ENCODE data around the gene PGAP1. TPM values are rescaled to one million over a fixed set of nuclear protein-coding genes. Genes with fewer than 3 reads are reported as not detected.

The PGAP1 gene
- total RNA-seq, 1 experiment from 2014 or later, result 7.1 TPM

GRCh38 chr2:196875414-196875813, 51.1 kb downstream of the PGAP1 start:
- 0 out of 4 replicates have a peak, but pooled peaks cover 0 to 2% of the 10 kb centered on the region in 2 experiments for H3K36me3 ChIP-seq (ENCODE audit: control insufficient read depth in 1 of 2, insufficient read depth in 2 of 2, low read length in 2 of 2)
- H3K9ac ChIP-seq (ENCODE audit: low read length), result no peak overlapping the region
- no peaks in the 10 kb centered on the region for H3K27me3 ChIP-seq (ENCODE audit: insufficient read depth, low read length)
- ChIA-PET CTCF (no interaction called here), POLR2A (no interaction called here), RAD21 (ENCODE audit: low non-redundant PET in 1 of 2, low total read pairs in 2 of 2, uncharacterized antibody in 2 of 2, unreplicated experiment in 2 of 2) (no interaction called here)
- no peak overlapping the region for H2AFZ ChIP-seq (ENCODE audit: low read depth, low read length, poor library complexity, severe bottlenecking)
- no peaks in the 10 kb centered on the region for H3K79me2 ChIP-seq (ENCODE audit: insufficient read depth, low read length)
- no peaks in the 10 kb centered on the region for H4K20me1 ChIP-seq (ENCODE audit: insufficient read depth)
- H3K9me2 ChIP-seq (ENCODE audit: insufficient read depth), result no peaks in the 10 kb centered on the region
- H3K27ac ChIP-seq (ENCODE audit: low read depth, low read length), result no peak overlapping the region
- TF ChIP-seq ATF3 (IDR thresholded peaks at IDR 0.05), result no peak
- no peak for TF ChIP-seq JUND (IDR thresholded peaks at IDR 0.05)
- no peak for TF ChIP-seq ELF1 (IDR thresholded peaks at IDR 0.05; ENCODE audit: borderline replicate concordance, low read depth)
- TF ChIP-seq RAD21 (IDR thresholded peaks at IDR 0.05; ENCODE audit: low read depth), result no peak
- no peak for TF ChIP-seq EZH2 (IDR thresholded peaks at IDR 0.05)
- no peak for TF ChIP-seq POLR2A (IDR thresholded peaks at IDR 0.05; ENCODE audit: borderline replicate concordance, extremely low read depth, insufficient read depth, insufficient read length)
- no peak for TF ChIP-seq POLR2AphosphoS5 (IDR thresholded peaks at IDR 0.05; ENCODE audit: low read depth, low read length)
- no peak for TF ChIP-seq YY1 (IDR thresholded peaks at IDR 0.05; ENCODE audit: extremely low read depth, insufficient replicate concordance, low read depth, low read length)
- TF ChIP-seq SP1 (IDR thresholded peaks at IDR 0.05; ENCODE audit: low read depth), result no peak
- no TSS peak for BruUV-seq (replicated peaks)
- no peak overlapping the region for H3K4me2 ChIP-seq (ENCODE audit: low read length)
- intact Hi-C loops (cut with micrococcal nuclease), result no loop called here
- DNase-seq (ENCODE audit: low read depth, low spot score) (no peak), ATAC-seq (no peak)
- H3K9me3 ChIP-seq (ENCODE audit: control insufficient read depth in 1 of 2, insufficient read depth in 1 of 2, low read depth in 1 of 2, low read length in 2 of 2), result no peaks in the 10 kb centered on the region
- no peaks in the 10 kb centered on the region for H3K4me1 ChIP-seq (ENCODE audit: control insufficient read depth in 1 of 2, insufficient read depth in 2 of 2, low read length in 2 of 2)
- H3K4me3 ChIP-seq (replicated peaks in 1 of 2; ENCODE audit: low read depth in 1 of 2, low read length in 2 of 2), result no peak overlapping the region

DNA sequence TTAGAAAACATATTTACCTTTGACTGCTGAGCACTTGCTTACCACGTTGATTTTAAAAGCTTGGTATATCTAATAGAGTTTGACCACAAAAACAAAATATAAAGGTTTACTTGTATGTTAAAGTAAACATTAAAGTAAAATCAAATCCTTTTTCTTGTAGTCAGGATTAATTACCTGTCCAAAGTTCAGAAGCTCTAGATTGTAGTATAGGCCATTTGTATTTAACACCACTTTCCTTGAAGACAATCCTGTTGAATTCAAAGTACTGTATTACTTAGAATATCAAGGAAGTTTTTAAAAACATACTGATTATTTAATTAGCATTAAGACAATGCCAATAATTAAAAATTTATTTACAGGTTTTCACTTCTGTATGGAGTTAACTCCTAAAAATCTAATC, 53.0 kb downstream of the PGAP1 start:
- H3K4me2 ChIP-seq (ENCODE audit: low read length), result no peak overlapping the region
- H3K9me3 ChIP-seq (ENCODE audit: control insufficient read depth in 1 of 2, insufficient read depth in 1 of 2, low read depth in 1 of 2, low read length in 2 of 2), result no peaks in the 10 kb centered on the region
- no peak overlapping the region for H2AFZ ChIP-seq (ENCODE audit: low read depth, low read length, poor library complexity, severe bottlenecking)
- no peak overlapping the region for H3K9ac ChIP-seq (ENCODE audit: low read length)
- no peaks in the 10 kb centered on the region for H3K9me2 ChIP-seq (ENCODE audit: insufficient read depth)
- H4K20me1 ChIP-seq (ENCODE audit: insufficient read depth), result no peaks in the 10 kb centered on the region
- ChIA-PET RAD21 (ENCODE audit: low non-redundant PET in 1 of 2, low total read pairs in 2 of 2, uncharacterized antibody in 2 of 2, unreplicated experiment in 2 of 2) (no interaction called here), POLR2A (no interaction called here), CTCF (no interaction called here)
- no peaks in the 10 kb centered on the region for H3K79me2 ChIP-seq (ENCODE audit: insufficient read depth, low read length)
- no peak overlapping the region for H3K27ac ChIP-seq (ENCODE audit: low read depth, low read length)
- BruUV-seq (replicated peaks), result no TSS peak
- H3K27me3 ChIP-seq (ENCODE audit: insufficient read depth, low read length), result no peaks in the 10 kb centered on the region
- no peaks in the 10 kb centered on the region for H3K4me1 ChIP-seq (ENCODE audit: control insufficient read depth in 1 of 2, insufficient read depth in 2 of 2, low read length in 2 of 2)
- DNase-seq (ENCODE audit: low read depth, low spot score), result no peak
- no peak overlapping the region for H3K4me3 ChIP-seq (replicated peaks in 1 of 2; ENCODE audit: low read depth in 1 of 2, low read length in 2 of 2)
- intact Hi-C loops (cut with micrococcal nuclease), result no loop called here
- H3K36me3 ChIP-seq (ENCODE audit: control insufficient read depth in 1 of 2, insufficient read depth in 2 of 2, low read length in 2 of 2), result 0 out of 4 replicates have a peak, but pooled peaks cover 0 to 2% of the 10 kb centered on the region in 2 experiments
- ATAC-seq, result no peak
- TF ChIP-seq YY1 (IDR thresholded peaks at IDR 0.05; ENCODE audit: extremely low read depth, insufficient replicate concordance, low read depth, low read length) (no peak), SIN3A (IDR thresholded peaks at IDR 0.05; ENCODE audit: low read depth) (no peak), ELF1 (IDR thresholded peaks at IDR 0.05; ENCODE audit: borderline replicate concordance, low read depth) (no peak), ZNF274 (IDR thresholded peaks at IDR 0.05; ENCODE audit: low read depth, low read length) (no peak), ZFX (IDR thresholded peaks at IDR 0.05) (no peak), JUND (IDR thresholded peaks at IDR 0.05) (no peak), SP1 (IDR thresholded peaks at IDR 0.05; ENCODE audit: low read depth) (no peak), POLR2A (IDR thresholded peaks at IDR 0.05; ENCODE audit: borderline replicate concordance, extremely low read depth, insufficient read depth, insufficient read length) (no peak), EZH2 (IDR thresholded peaks at IDR 0.05) (no peak), FOSL1 (IDR thresholded peaks at IDR 0.05; ENCODE audit: low read depth) (no peak), REST (IDR thresholded peaks at IDR 0.05; ENCODE audit: low read depth) (no peak), ATF3 (IDR thresholded peaks at IDR 0.05) (no peak)
- TF ChIP-seq, protein P1, sequence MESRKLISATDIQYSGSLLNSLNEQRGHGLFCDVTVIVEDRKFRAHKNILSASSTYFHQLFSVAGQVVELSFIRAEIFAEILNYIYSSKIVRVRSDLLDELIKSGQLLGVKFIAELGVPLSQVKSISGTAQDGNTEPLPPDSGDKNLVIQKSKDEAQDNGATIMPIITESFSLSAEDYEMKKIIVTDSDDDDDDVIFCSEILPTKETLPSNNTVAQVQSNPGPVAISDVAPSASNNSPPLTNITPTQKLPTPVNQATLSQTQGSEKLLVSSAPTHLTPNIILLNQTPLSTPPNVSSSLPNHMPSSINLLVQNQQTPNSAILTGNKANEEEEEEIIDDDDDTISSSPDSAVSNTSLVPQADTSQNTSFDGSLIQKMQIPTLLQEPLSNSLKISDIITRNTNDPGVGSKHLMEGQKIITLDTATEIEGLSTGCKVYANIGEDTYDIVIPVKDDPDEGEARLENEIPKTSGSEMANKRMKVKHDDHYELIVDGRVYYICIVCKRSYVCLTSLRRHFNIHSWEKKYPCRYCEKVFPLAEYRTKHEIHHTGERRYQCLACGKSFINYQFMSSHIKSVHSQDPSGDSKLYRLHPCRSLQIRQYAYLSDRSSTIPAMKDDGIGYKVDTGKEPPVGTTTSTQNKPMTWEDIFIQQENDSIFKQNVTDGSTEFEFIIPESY (IDR thresholded peaks at IDR 0.05; ENCODE audit: extremely low read depth, insufficient replicate concordance, low read length), result no peak
